RWPE2 (cell line): Measurements from ENCODE around the gene HAO1.
A peak's percentile ranks its signal among the peaks of the same experiment; 100 is the strongest.

ENCODE experiments used
- ATAC-seq: fragments of 200-7000 bp; cut with Tn5 transposase; 3 replicates; pipeline ENCODE4 v1.9.1; 2021; ENCODE audit warnings: low read depth
- DNase-seq: peaks from one replicate; pipeline ENCODE4 v3.0.0-alpha.2; 2020; ENCODE audit warnings: low spot score
- H3K27ac ChIP-seq: fragments of 450-650 bp; 2 replicates; pipeline ENCODE4 v1.5.1; 2017; ENCODE audit warnings: mild to moderate bottlenecking; ENCODE audit not compliant: poor library complexity, severe bottlenecking
- H3K27me3 ChIP-seq: fragments of 250-450 bp; sonication (Bioruptor Pico); 2 replicates; pipeline ENCODE4 v1.5.1; 2021; ENCODE audit warnings: mild to moderate bottlenecking, moderate library complexity; ENCODE audit not compliant: insufficient read depth, poor library complexity, severe bottlenecking
- H3K36me3 ChIP-seq: fragments of 250-450 bp; sonication (Bioruptor Pico); 2 replicates; pipeline ENCODE4 v1.5.1; 2020; ENCODE audit warnings: low read depth, mild to moderate bottlenecking, moderate library complexity
- H3K4me1 ChIP-seq: fragments of 250-450 bp; sonication (Bioruptor Pico); 2 replicates; pipeline ENCODE4 v1.5.1; 2021; ENCODE audit warnings: mild to moderate bottlenecking, moderate library complexity; ENCODE audit not compliant: insufficient read depth, poor library complexity, severe bottlenecking
- H3K4me3 ChIP-seq: fragments of 250-450 bp; sonication (Bioruptor Pico); 2 replicates; pipeline ENCODE4 v1.5.1; 2021; ENCODE audit warnings: mild to moderate bottlenecking, moderate library complexity; ENCODE audit not compliant: severe bottlenecking
- H3K9me3 ChIP-seq: fragments of 250-450 bp; sonication (Bioruptor Pico); 2 replicates; pipeline ENCODE4 v1.5.1; 2021; ENCODE audit warnings: mild to moderate bottlenecking, moderate library complexity; ENCODE audit not compliant: severe bottlenecking
- TF ChIP-seq, protein P1 (sequence below): fragments of 450-650 bp; IDR thresholded peaks from one replicate; pipeline ENCODE4 v1.5.1; 2017; ENCODE audit warnings: mild to moderate bottlenecking, moderate library complexity; ENCODE audit not compliant: poor library complexity, severe bottlenecking

Gene HAO1

GRCh38 chr20:7924692-7925091 is 15.6 kb downstream of the HAO1 start:
- ATAC-seq (peak; percentile 85), DNase-seq (no peak)
- Histone ChIP-seq H3K27me3 (no peaks in the 10 kb centered on the region), H3K4me3 (no peak overlapping the region), H3K9me3 (no peaks in the 10 kb centered on the region), H3K4me1 (peaks cover 7% of the 10 kb centered on the region), H3K36me3 (no peaks in the 10 kb centered on the region), H3K27ac (peak overlapping the region; percentile 29)
- TF ChIP-seq, protein P1, sequence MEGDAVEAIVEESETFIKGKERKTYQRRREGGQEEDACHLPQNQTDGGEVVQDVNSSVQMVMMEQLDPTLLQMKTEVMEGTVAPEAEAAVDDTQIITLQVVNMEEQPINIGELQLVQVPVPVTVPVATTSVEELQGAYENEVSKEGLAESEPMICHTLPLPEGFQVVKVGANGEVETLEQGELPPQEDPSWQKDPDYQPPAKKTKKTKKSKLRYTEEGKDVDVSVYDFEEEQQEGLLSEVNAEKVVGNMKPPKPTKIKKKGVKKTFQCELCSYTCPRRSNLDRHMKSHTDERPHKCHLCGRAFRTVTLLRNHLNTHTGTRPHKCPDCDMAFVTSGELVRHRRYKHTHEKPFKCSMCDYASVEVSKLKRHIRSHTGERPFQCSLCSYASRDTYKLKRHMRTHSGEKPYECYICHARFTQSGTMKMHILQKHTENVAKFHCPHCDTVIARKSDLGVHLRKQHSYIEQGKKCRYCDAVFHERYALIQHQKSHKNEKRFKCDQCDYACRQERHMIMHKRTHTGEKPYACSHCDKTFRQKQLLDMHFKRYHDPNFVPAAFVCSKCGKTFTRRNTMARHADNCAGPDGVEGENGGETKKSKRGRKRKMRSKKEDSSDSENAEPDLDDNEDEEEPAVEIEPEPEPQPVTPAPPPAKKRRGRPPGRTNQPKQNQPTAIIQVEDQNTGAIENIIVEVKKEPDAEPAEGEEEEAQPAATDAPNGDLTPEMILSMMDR = no peak

DNA sequence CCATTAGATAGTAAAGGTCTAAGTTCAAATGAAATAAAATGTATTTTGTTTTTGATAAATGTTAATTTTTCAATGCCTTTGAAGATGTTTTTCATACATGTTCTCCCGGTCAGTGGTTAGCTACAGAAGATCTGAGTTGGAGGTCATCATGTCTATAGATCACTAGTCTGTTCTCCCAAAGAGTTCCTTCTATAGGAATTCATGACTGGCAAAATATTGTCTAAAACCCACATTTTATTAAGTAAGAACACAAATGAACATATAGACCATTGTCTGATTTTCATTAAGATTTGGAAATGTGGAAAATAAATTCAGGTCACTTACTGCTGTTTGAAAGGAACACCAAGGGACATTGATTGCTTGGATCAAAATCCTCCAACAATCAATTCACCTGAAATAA is 23.6 kb downstream of the HAO1 start:
- no peaks in the 10 kb centered on the region for H3K36me3 ChIP-seq
- no peak overlapping the region for H3K27ac ChIP-seq
- no peaks in the 10 kb centered on the region for H3K4me1 ChIP-seq
- no peak for DNase-seq
- no peak overlapping the region for H3K4me3 ChIP-seq
- TF ChIP-seq, protein P1 = no peak
- no peak for ATAC-seq
- H3K9me3 ChIP-seq = no peaks in the 10 kb centered on the region
- H3K27me3 ChIP-seq = no peaks in the 10 kb centered on the region

DNA sequence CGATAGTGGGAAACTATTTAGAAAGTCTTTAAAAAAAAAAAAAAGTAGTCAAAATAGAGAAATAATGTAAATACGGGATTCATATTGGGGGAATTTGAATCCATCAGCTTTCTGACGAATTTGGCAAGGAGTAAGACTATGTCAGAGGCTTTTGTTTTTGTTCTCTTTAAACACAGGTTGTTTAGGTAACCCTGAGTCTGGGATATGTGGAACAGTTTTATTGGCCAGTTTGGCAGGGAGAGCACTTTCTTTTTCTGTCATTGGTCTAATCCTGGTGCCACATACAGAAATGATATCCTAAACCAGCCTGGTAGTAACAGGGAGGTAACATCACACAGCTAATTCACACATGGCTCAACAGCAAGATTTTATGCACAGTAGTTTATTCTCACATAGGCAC is 27.7 kb downstream of the HAO1 start:
- no peaks in the 10 kb centered on the region for H3K4me1 ChIP-seq
- no peaks in the 10 kb centered on the region for H3K9me3 ChIP-seq
- H3K27me3 ChIP-seq = no peaks in the 10 kb centered on the region
- TF ChIP-seq, protein P1 = no peak
- ATAC-seq (no peak), DNase-seq (no peak)
- no peaks in the 10 kb centered on the region for H3K36me3 ChIP-seq
- H3K27ac ChIP-seq = no peak overlapping the region
- H3K4me3 ChIP-seq = no peak overlapping the region

DNA sequence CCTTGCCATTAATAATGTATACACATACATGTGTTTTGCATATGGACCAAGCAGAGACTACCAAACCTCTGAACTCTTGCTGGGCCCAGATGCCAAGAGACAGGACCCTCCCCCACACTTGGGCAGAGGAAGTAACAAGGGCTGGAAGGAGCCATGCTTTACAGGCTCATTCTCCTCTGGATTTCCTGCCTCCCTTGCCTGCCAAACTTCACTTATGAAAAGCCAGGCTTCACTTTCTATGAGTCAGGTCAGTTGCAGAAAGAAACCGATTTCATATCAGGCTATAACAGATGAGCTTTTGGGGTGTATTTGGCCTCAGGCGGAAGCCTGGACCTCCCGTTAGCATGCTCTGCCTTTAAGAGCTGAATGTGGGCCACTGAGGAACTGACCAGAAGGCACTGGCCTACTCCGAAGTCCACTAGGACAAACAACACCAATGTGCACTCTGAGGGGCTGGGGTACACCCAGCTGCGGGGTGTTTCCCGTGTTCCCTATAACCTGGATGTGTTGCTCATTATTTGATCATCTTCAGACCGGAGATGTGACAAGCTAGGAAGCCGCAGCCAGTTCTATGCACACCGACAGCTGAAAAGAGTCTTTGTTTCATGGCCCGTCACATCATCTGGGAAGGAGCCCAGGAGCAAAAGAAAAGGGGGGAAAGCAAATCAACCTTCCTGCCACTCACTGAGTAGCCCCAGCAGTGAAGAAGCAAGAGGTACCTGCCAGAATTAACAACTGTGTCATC is 28.5 kb downstream of the HAO1 start:
- H3K4me1 ChIP-seq = no peaks in the 10 kb centered on the region
- H3K9me3 ChIP-seq = no peaks in the 10 kb centered on the region
- no peaks in the 10 kb centered on the region for H3K36me3 ChIP-seq
- no peaks in the 10 kb centered on the region for H3K27me3 ChIP-seq
- H3K27ac ChIP-seq = no peak overlapping the region
- no peak for DNase-seq
- H3K4me3 ChIP-seq = no peak overlapping the region
- no peak for ATAC-seq
- TF ChIP-seq, protein P1 = no peak

DNA sequence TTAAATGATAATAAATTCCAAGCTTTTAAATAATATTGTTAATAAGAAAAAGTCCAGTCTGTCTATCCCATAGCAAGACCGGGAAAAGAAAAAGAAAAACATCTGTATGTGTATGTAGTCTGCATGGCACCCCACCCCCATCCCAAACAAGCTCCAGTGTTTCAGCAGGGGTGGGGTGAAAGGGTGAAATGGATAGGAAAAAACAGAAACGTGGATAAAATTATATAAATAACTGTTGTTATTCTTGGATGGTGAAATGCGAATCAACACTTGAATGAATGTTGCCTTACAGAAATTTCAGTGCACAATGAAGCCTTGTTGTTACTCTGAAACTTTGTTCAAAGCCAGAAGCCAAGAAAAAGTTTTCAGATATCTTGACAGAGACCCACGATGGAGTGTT is 31.4 kb downstream of the HAO1 start:
- ATAC-seq (no peak), DNase-seq (no peak)
- H3K4me3 ChIP-seq = no peak overlapping the region
- no peaks in the 10 kb centered on the region for H3K27me3 ChIP-seq
- TF ChIP-seq, protein P1 = no peak
- H3K27ac ChIP-seq = no peak overlapping the region
- no peaks in the 10 kb centered on the region for H3K4me1 ChIP-seq
- no peaks in the 10 kb centered on the region for H3K9me3 ChIP-seq
- no peaks in the 10 kb centered on the region for H3K36me3 ChIP-seq
